Stimulated activated CD4-positive, alpha-beta T cell treated with anti-CD3 and anti-CD28 coated beads, Interleukin-4, amount 100 ng/mL, for 1 hour (primary cell): Measurements from ENCODE around the gene KIAA0513.

ENCODE experiments used
- DNase-seq: peaks from one replicate; pipeline ENCODE4 v3.0.0-alpha.2; 2020

Gene KIAA0513

DNA sequence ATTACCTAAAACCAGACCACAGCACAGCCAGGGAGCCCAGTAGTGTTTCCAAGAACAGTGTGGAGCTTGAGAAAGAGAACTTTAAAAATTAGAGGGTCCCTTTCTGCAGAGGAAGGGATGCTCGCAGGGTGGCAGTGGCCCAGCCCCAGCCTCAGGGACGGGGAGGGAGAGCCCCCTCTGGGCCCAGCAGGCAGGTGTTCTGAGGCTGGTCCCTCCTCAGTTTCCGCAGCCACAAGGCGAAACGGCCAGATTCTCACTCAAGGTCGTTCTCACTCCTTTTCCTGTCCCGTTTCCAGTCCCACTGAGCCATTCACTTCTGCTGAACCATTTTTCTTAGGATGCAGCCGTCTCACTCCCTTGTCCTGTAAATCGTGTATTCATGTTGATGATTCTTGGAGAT lies 64.7 kb downstream of the KIAA0513 start:
- no peak for DNase-seq

DNA sequence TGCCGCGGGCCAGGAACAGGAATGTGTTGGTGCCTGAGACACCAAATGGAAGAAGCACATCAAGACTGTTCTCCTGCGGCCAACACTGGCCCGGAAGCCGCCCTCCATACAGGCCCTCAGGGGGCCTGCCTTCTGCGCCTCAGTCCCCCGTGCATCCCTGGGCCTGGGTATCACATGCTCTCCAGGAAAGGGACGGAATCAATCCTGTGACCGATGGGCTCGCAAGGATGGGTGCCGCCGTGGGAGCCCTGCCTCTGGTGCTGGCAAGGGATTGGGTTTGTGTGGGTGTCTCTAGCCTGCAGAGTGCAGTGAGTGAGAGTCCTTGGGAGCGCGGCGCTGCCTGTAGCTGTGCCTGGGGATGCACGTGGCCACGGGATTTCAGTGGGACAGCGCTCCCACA lies 65.3 kb downstream of the KIAA0513 start:
- DNase-seq = no peak

DNA sequence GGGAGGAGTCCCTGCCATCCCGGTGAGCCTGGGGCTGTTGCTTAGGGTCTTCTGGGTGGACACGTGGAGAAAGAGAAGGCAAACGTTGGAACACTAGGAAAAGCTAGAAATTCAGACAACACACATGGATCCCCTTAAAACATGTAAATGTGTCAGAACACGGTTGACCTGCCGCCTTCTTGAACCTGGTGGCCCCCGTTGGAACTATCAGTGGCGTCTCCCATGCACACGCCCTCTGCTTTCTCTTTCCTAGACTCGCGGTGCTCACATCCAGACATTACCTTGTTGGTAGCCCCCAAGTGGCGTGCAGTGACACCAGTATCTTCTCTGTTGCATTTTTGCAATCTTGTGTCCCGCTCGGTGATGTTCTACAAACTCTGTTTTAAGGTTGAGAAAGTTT lies 66.1 kb downstream of the KIAA0513 start:
- DNase-seq = no peak

DNA sequence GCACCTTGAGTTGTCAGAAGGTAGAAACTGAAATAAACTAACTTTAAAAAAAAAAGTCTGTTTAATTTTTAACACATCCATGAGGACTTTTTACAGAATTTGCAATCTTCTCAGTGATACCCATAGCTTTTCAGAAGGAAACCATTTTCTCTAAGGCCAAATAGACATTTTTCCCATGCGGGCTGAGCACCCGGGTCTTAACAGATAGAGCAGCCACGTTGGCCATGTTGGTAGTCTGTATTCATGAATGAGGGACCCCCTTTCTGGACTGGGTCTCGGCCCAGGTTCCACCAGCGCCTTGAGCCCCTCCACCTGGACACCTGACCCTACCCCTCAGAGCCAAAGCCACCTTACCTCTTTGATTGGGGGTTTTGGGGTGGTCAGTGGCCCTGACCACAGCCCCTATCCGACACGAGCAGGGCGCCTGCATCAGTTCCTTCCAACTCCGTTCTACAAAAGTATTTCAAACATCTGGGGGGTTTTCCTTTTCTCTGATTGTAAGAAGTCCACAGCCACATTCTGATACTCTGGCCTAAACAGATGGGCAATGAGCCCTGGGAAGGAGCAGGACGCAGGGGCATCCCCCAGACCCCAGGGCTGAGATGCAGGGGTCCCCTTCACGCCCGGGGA lies 66.7 kb downstream of the KIAA0513 start:
- DNase-seq = no peak

DNA sequence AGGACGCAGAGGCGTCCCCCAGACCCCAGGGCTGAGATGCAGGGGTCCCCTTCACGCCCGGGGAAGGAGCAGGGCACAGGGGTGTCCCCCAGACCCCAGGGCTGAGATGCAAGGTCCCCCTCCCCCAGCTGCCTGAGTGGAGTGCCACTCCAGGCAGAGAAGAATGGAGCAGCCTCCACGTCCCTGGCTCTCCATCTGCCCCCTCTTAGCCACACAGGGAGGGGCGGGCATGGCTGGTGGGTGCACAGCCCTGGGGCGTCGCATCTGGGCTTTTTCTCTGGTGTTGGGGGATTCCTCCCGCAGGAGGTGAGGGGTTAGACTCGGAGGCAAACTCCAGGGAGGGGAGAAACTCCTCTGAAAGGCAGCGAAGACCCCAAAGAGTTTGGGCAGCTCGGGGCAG lies 67.2 kb downstream of the KIAA0513 start:
- no peak for DNase-seq

DNA sequence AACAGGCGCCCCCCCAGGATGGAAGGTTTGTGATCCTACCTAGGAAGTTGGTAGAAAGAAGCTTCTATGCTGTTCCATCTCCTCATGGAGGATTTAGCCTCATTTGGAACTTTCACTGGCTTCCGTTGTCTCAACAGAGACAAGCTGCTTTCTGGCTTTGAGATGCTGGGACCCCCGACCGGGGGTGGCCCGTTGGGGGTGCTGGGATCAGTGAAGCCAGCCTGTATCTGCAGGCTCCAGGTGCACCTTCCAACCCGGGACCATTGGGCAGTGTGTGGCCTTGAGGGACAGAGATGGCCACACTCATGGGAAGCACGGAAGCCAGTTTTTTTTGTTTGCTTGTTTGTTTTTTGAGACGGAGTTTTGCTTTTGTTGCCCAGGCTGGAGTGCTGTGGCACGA lies 69.3 kb downstream of the KIAA0513 start:
- DNase-seq = no peak

DNA sequence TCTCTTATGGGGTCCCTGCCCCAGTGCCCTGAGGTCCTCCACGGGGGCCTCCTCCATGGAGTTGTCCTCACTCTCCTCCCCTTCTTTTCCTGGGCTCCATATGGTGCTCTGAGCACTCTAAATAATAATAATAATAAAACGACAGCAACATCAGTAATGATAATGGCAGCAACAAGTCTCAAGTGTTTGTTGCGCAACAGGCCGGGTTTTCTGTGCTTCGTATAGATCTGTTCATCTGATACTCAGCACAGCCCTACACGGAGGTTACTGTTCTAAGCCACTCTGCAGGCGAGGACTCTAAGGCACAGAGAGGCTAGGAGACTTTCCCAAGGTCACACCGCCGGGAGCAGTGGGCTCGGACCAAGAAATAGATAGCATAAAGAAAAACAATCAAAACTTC lies 71.0 kb downstream of the KIAA0513 start:
- DNase-seq = no peak

DNA sequence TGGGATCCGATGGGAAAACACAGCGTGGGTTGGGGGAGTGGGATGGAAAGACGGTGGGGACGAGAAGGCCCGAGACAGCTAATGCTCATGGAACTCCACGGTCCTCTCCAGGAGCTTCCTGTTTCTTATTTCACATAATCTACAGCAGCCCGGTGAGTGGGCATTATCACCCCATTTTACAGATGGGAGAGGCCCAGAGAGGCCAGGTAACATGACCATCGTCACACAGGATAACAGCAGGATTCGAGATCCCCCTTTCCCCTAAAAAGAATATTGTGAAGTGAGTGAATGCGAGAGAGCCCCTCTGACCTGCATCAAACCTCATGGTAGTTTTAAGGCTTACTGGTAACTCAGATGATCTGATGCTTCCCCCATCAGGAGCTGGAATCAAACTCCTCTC lies 72.7 kb downstream of the KIAA0513 start:
- DNase-seq = no peak

DNA sequence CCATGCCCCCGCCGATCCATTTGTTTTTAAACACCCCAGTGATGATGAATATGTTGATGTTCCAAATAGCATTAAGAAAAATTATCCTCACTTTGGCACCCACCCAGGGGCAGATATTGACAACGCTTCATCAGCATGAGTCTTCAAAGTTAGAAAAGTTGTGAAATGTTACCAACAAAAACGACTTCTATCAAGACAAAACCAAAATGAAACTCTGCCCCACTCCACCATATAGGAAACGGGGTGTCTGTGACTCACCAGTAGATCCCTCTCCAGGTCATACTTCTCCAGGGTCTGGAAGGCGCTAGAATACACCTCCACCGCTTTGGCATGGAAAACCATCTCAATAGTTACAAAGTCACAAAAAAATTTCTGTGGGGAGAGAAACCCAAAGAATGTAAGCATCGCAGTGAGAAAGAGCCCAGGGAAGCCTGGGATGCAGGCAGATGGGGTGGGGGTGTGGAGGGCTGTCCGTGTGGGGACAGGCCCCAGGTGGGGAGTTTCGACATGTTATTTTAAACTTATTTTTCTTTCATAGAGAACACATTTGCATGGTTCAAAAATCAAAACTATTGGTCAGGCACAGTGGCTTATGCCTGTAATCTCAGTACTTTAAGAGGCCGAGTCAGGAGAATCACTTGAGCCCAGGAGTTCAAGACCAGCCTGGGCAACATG lies 74.5 kb downstream of the KIAA0513 start:
- DNase-seq = no peak

DNA sequence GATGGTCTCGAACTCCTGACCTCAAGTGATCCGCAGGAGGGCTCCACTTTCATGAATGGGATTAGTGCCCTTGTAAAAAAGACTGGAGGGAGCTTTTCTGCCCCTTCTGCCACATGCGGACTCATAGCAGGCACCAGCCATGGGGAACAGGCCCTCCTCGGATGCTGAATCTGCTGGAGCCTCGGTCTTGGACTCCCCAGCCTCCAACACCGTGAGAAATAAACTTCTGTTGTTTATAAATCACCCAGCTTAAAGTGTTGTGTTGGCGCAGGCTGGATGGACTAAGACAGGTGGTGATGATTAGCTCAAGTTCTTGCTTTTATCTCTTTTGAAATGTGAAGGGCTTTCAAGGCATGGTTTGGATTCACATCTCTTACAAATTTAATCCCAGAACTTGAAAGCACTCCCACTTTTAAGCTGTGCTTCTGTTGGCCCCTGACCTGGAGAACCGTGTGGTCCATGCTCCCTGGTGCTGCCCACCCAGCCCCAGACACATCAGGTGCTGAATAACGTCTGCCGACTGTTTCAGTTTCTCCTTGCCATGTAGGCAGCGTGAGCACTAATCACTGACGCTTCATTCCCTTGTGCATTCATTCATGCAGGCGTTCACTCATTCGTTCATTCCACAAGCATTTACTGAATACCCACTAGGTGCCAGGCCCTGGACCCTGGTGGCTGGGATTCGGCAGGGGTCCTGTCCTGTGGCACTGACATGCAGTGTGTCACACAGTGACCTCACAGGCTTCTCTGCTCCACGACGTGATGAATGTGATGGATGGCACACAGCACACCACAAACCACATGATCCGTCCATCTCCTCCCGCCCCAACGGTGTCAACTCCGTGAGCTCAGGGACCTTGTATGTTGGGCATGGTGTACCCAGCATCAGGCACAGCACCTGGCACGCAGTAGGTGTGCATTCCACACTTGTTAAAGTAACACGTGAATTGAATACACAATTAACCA lies 75.8 kb downstream of the KIAA0513 start:
- DNase-seq = no peak

DNA sequence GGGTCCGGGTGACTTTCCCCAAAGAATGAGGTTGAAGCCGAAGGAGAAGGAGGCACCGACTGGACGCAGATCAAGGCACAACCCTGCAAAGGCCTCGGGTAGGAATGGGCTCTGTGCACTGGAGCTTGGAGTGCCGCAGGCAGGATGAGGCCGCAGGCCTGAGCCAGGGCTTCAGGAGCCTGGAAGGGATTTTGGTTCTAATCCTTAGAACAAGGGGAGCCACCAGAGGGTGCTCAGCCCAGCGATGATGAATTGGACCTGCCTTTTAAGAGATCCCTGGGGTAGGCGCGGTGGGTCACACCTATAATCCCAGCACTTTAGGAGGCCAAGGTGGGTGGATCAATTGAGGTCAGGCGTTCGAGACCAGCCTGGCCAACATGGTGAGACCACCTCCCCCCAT lies 76.6 kb downstream of the KIAA0513 start:
- no peak for DNase-seq

DNA sequence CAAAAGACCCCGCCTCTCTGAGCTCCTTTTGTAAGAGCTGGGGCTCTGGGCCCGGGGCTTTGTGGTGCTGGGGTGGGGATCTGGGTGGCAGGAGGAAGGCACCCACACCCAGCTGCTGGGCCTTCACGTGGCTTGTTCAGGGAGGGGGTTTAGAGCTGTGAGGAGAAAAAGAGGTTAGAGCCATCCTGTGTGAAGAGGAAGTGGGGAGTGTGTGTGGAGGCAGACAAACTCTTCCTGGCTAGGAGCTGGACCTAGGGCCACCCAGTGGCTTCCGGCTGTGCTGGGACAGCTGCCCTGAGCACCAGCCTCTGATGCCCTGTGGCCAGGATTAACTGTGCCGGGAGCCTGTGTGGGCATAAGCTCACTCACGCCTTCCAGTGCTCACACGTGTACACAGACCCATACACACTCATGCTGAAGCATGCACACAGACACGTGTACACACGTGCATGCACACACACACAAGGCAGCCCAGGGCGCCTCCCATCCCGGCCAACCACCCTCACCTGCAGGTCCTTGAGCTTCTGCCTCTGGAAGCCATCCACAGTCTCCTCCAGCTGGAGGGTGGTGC lies 77.3 kb downstream of the KIAA0513 start:
- DNase-seq = no peak

DNA sequence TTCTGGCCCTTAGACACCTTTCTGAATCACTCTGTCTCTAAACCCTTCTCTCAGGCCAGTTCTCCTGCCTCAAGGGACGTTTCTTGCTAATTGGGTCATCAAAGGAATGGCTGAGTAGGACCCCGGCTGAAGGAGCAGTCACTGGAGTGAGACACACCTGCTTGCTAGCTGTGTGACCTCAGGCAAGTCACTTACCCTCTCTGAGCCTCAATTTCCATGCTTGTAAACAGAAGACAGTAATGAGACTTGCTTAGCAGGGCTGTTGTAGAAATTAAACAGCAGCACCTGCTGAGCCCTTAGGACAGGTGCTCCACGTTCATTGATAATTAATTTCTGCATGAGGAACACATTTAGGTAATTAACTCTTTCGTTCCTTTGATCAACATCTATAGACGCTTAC lies 77.9 kb downstream of the KIAA0513 start:
- DNase-seq = no peak

DNA sequence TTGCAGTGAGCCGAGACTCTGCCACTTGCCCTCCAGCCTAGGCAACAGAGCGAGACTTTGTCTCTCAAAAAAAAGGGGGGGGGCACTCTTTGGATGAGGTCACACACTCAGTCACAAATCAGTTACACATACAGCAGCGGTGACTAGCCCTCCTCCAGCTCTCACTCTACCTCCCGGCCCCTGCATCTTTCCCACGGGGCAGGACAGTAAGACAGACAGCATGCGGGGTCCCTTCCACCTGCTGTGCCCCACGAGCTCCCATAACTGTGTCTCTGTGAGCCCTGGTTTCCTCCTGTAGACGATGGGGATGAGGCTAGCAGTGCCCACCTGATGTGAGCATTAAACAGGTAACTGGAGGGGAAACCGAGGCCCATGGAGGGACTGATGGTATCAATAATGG lies 79.5 kb downstream of the KIAA0513 start:
- DNase-seq = no peak

DNA sequence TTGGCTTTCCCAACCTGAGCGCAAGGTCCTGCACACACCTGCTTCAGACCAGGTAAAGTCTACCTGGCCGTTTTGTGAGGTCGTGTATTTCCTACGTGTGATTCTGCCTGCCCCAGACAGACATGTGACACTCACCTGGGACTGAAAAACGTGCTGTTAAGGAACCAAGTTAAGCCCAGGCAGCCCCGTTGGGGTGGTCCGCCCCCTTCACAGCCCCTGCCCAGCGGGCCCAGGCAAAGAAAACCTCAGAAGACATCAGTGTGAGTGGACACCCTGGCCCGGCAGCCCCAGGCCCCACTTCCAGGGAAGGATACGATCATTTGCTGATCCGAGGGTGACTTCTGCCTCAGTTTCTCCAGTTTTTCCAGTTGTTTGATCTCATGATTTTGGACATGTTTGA lies 79.9 kb downstream of the KIAA0513 start:
- no peak for DNase-seq

DNA sequence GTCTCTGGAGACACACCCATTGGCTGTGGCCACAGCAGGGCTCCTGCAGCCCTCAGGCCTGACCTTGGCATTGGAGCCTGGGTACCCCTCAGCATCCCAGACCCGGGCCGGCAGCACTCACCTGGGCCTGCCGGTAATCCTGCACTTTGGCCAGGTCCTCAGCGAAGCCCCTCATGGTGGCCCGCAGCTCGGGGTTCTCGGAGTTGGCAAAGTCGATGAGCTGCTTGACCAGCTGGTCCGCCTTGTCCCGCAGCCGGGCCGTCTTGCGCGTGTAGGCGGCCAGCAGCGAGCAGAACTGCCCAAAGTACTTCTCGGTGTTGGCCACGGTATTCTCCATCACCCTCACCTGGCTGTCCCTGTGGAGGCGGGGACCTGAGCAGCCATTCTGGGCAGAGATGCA lies 82.5 kb downstream of the KIAA0513 start:
- no peak for DNase-seq

DNA sequence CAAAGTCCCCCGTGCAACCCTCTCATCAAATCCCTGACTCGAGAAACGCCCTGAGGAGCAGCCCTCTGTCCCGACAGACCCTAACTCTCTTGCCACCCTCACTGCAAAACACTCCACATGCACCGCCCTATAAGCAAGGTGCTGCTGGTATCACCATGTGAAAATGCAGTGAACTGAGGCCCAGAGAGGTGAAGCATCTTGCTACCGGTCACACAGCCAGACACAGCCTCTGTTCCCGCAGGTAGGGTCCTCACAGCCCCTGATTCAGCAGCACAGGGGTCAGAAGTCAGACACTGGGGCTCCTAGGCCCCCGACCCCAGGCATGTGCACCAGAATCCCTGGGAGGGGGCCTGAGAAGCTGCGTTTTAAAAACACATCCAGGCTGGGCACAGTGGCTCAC lies 83.6 kb downstream of the KIAA0513 start:
- DNase-seq = no peak

DNA sequence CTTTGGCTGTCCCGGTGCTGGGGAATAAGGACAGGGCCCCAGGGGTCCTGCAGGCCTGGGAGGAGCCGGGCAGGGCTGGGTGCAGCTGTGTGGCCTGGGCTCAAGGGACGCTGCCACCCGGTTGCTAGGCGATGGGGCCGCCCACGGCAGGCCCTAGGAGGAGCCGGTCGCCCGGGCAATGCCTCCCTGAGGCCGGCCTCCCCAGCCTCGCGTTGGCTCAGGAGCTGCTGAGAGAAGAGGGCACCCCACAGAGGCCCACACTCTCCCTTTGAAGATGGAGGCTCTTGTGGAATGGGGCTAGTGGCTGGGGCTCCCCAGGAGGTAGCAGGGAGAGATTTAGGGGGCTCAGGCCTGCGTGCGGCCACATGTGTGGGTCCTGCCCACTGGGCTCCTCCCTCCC lies 84.8 kb downstream of the KIAA0513 start, which contains the start of gene CIBAR2:
TSS of gene CIBAR2 (minus strand) at position 109 of the 400 bp plus-strand sequence. CDS start 120 bp downstream, outside the sequence.
- DNase-seq = no peak

DNA sequence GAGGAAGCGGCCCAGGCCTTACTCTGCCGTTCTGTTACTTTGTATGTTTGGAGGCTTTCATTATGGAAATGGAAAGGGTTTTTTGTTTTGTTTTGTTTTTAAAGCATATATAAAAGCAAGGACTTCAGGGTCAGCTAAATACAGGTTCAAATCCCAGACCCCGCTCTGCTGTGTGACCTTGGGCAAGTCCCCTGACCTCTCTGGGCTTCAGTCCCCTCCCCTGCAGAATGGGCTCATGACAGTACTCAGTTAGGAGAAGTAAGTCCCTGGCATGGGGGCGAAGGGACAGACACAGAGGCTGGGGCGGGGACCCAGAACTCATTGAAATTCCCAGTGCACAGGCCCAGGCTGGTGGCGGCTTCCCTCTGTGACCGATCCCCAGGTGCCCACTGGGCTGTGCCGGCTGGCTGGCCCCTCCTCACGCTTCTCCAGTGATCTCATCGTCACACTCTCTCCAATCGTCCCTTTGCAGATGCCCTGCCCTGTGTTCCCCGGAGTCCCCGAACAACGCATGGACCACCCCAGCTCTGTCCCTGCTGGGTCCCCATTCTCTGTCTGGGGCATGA lies 85.7 kb downstream of the KIAA0513 start:
- no peak for DNase-seq

DNA sequence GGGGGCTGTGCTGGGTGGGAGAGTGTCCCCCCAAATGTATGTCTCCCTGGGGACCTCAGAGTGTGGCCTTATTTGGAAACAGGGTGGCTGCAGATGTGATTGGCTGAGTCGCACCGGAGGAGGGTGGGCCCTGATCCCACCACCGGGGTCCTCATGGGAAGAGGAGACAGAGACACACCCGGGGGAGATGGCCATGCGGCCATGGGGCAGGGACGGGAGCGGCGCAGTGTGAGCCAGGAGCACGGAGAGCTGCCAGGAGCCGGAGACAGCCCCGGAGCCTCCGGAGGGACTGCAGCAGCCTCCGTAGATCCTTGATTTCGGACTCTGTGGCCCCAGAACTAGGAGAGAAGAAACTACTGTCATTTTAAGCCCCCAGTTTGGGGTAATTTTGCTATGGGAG lies 86.3 kb downstream of the KIAA0513 start:
- DNase-seq = no peak

DNA sequence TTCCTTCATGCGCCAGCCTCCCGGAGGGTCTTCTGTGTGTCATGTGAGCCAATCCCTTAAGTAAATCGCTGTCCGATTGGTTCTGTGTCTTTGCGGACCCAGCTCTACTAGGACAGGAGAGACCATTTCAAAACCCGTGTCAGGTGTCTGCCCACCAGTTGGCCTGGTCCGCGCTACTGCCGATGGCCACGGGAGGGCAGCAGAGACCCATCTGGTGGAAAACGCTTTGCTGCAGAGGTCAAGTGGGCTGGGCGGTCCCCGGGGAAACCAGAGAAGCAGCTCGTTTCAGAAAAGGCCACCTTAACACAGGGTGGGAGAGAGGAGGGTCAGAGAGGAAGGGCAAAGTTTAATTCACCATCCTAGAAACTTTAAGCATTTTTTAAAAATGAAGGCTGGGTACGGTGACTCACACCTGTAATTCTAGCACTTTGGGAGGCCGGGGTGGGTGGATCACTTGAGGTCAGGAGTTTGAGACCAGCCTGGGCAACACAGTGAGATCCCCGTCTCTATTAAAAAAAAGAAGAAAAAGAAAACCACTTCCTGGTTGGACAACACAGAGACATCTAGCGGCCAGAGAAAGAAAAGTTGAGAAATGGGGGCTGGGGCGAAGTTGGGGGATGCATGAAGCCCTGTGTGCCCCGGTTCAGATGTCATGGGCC lies 87.4 kb downstream of the KIAA0513 start:
- peak; percentile 84 for DNase-seq

DNA sequence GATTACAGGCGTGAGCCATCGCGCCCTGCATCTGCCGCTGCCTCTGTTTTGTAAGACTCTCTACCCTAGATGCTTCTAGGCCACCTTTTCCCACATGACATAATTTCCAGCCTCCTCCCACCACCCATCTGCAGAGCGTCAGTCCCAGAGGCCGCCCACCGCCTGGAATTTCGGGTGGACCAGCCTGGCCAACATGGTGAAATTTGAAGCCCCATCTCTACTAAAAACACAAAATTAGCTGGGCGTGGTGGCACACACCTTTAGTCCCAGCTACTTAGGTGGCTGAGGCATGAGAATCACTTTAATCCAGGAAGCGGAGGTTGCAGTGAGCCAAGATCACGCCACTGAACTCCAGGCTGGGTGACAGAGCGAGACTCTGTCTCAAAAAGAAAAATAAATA lies 89.8 kb downstream of the KIAA0513 start:
- DNase-seq = no peak

DNA sequence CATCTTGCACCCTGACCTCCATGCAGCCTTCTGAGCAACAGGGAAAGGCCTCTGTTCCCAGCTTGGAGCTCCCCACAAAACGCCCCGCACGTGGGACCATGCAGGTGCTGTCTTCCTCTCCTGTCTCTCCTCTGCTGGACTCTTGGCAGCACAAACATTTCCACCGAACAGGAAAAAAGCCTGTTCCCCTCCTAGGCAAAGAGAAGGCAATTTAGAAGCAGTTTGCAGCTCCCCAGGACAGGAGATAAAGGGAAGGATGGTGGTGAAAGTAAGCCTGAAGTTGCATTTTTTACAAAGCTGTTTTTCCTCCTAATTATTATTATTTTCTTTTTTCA lies 92.4 kb downstream of the KIAA0513 start:
- no peak for DNase-seq
